GM21447 (cell line): ENCODE data around the gene NUP98.
"Not testable (repeated sequence)": the region's sequence is repeated elsewhere in the genome, so short reads cannot be mapped to it uniquely, and the experiment has no call there.

ENCODE experiments used
- ATAC-seq: cut with Tn5 transposase; IDR thresholded peaks from one replicate; pipeline ENCODE4 v1.9.1; 2021; ENCODE audit not compliant: unreplicated experiment

The NUP98 gene

GRCh38 chr11:3827434-3828186 is 30.3 kb upstream of the NUP98 start:
- no peak for ATAC-seq

GRCh38 chr11:3826721-3827120 is 29.4 kb upstream of the NUP98 start:
- no peak for ATAC-seq

- ATAC-seq, result no peak
Observed at GRCh38 chr11:3825473-3826154, 28.3 kb upstream of the NUP98 start.

GRCh38 chr11:3824714-3825472 is 27.5 kb upstream of the NUP98 start:
- peak; percentile 83 for ATAC-seq

GRCh38 chr11:3823762-3824506 is 26.6 kb upstream of the NUP98 start:
- no peak for ATAC-seq

GRCh38 chr11:3823303-3823702 is 25.9 kb upstream of the NUP98 start:
- no peak for ATAC-seq

GRCh38 chr11:3822312-3822711 is 25.0 kb upstream of the NUP98 start:
- no peak for ATAC-seq

- no peak for ATAC-seq
Observed at GRCh38 chr11:3820971-3821370, 23.6 kb upstream of the NUP98 start.

GRCh38 chr11:3817181-3817800 is 19.9 kb upstream of the NUP98 start:
- ATAC-seq, result no peak

GRCh38 chr11:3816673-3817072 is 19.3 kb upstream of the NUP98 start:
- no peak for ATAC-seq

- ATAC-seq, result no peak
Observed at GRCh38 chr11:3815845-3816244, 18.5 kb upstream of the NUP98 start.

- not testable (repeated sequence) for ATAC-seq
Observed at GRCh38 chr11:3814832-3815231, 17.5 kb upstream of the NUP98 start.

- ATAC-seq, result no peak
Observed at GRCh38 chr11:3810951-3811350, 13.6 kb upstream of the NUP98 start.

GRCh38 chr11:3810446-3810845 is 13.1 kb upstream of the NUP98 start:
- no peak for ATAC-seq

GRCh38 chr11:3809624-3809928 is 12.2 kb upstream of the NUP98 start:
- no peak for ATAC-seq

GRCh38 chr11:3808861-3809623 is 11.7 kb upstream of the NUP98 start:
- peak; percentile 78 for ATAC-seq

- peak; percentile 66 for ATAC-seq
Observed at GRCh38 chr11:3807909-3808860, 10.8 kb upstream of the NUP98 start, which contains the start of gene PGAP2. Gene PGAP2, plus strand, starts transcription at chr11:3808560. Its CDS starts 2,700 bp downstream, at chr11:3811260.

- no peak for ATAC-seq
Observed at GRCh38 chr11:3803726-3804495, 6.6 kb upstream of the NUP98 start.
